GM21619 (cell line): Measurements from ENCODE around the gene ROM1.
"Not testable (repeated sequence)": the region's sequence is repeated elsewhere in the genome, so short reads cannot be mapped to it uniquely, and the experiment has no call there.

Experiments used
- ATAC-seq: cut with Tn5 transposase; IDR thresholded peaks from one replicate; pipeline ENCODE4 v1.9.1; 2021; ENCODE audit not compliant: unreplicated experiment

ROM1 gene

GRCh38 chr11:62612366-62613290, at the start of gene ROM1, which contains the start of gene EML3:
Gene ROM1 (plus strand): TSS chr11:62613257. CDS start chr11:62613282, 25 bp downstream.
Gene EML3 (minus strand): TSS chr11:62612775. CDS start chr11:62612457, 318 bp downstream.
- peak; percentile 71 for ATAC-seq

- ATAC-seq = no peak
These were observed 47.8 kb upstream of the ROM1 start for GRCh38 chr11:62565100-62565802.

- no peak for ATAC-seq
These were observed 46.8 kb upstream of the ROM1 start for GRCh38 chr11:62566247-62566646.

GRCh38 chr11:62567018-62567633, 45.9 kb upstream of the ROM1 start:
- ATAC-seq = no peak

GRCh38 chr11:62569611-62570010, 43.4 kb upstream of the ROM1 start:
- ATAC-seq = no peak

- ATAC-seq = not testable (repeated sequence)
These were observed 42.2 kb upstream of the ROM1 start for GRCh38 chr11:62570903-62571302.

- ATAC-seq = not testable (repeated sequence)
These were observed 41.6 kb upstream of the ROM1 start for GRCh38 chr11:62571493-62571892.

GRCh38 chr11:62572431-62572830, 40.6 kb upstream of the ROM1 start:
- no peak for ATAC-seq

GRCh38 chr11:62573006-62573591, 40.0 kb upstream of the ROM1 start:
- no peak for ATAC-seq

- peak; percentile 82 for ATAC-seq
These were observed 39.3 kb upstream of the ROM1 start, which contains the start of gene EEF1G for GRCh38 chr11:62573592-62574362. Gene EEF1G (minus strand): TSS chr11:62573891. CDS start chr11:62573842, 49 bp downstream.

- ATAC-seq = peak; percentile 12
These were observed 38.5 kb upstream of the ROM1 start for GRCh38 chr11:62574363-62575071.

GRCh38 chr11:62575156-62575555, 37.9 kb upstream of the ROM1 start:
- no peak for ATAC-seq

GRCh38 chr11:62575837-62576236, 37.2 kb upstream of the ROM1 start:
- ATAC-seq = no peak

- no peak for ATAC-seq
These were observed 35.9 kb upstream of the ROM1 start for GRCh38 chr11:62577046-62577714.

- no peak for ATAC-seq
These were observed 34.5 kb upstream of the ROM1 start for GRCh38 chr11:62578541-62578940.

GRCh38 chr11:62579252-62579651, 33.8 kb upstream of the ROM1 start:
- ATAC-seq = no peak

- no peak for ATAC-seq
These were observed 31.9 kb upstream of the ROM1 start for GRCh38 chr11:62580959-62581715.

- ATAC-seq = not testable (repeated sequence)
These were observed 31.3 kb upstream of the ROM1 start for GRCh38 chr11:62581735-62582134.
